Measurements from ENCODE around the gene CDKN2AIPNL.

The CDKN2AIPNL gene

GRCh38 chr5:134355681-134356080 is 56.0 kb downstream of the CDKN2AIPNL start:
- Histone ChIP-seq H2AFZ (ENCODE audit: low read depth, low read length) (no peak overlapping the region), H3K27me3 (ENCODE audit: low read depth, low read length) (no peaks in the 10 kb centered on the region), H3K9me3 (ENCODE audit: insufficient read depth, low read length) (no peaks in the 10 kb centered on the region), H3K4me2 (ENCODE audit: low read length) (no peak overlapping the region), H3K9ac (ENCODE audit: low read length) (no peak overlapping the region), H3K79me2 (ENCODE audit: low read length) (no peaks in the 10 kb centered on the region), H3K36me3 (replicated peaks; ENCODE audit: low read depth, low read length) (no peaks in the 10 kb centered on the region), H4K20me1 (ENCODE audit: insufficient read depth, low read length) (no peaks in the 10 kb centered on the region), H3K4me3 (ENCODE audit: low read length) (no peak overlapping the region), H3K4me1 (ENCODE audit: low read length) (no peaks in the 10 kb centered on the region), H3K27ac (ENCODE audit: low read length) (no peak overlapping the region)
- TF ChIP-seq EZH2phosphoT487 (IDR thresholded peaks at IDR 0.05; ENCODE audit: low read depth) = no peak
- TF ChIP-seq CTCF (IDR thresholded peaks at IDR 0.05; ENCODE audit: low read depth, low read length) = no peak
